ENCODE measurements around the gene TAS2R39.

DNA sequence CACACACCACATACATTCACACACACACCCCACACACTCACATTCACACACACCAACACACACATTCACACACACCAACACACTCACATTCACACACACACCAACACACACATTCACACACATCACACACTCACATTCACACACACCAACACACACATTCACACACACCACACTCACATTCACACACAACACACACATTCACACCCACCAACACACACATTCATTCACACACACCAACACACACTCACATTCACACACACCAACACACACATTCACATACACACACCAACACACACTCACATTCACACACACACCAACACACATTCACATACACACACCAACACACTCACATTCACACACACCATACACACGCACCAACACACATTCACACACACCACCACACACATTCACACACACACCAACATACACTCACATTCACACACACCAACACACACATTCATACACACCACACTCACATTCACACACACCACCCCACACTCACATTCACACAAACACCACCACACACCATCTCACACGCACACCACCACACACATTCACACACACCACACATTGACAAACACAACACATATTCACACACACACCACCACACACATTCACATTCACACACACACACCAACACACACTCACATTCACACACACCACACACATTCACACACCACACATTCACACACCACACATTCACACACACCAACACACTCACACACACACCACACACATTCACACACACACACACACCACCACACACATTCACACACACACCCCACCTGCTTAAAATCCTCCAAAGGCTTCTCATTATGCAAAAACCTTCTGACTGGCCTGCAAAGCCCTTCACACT, 47.6 kb downstream of the TAS2R39 start:
- no peak for TF ChIP-seq EZH2 (IDR thresholded peaks at IDR 0.05)
- TF ChIP-seq, protein P1, sequence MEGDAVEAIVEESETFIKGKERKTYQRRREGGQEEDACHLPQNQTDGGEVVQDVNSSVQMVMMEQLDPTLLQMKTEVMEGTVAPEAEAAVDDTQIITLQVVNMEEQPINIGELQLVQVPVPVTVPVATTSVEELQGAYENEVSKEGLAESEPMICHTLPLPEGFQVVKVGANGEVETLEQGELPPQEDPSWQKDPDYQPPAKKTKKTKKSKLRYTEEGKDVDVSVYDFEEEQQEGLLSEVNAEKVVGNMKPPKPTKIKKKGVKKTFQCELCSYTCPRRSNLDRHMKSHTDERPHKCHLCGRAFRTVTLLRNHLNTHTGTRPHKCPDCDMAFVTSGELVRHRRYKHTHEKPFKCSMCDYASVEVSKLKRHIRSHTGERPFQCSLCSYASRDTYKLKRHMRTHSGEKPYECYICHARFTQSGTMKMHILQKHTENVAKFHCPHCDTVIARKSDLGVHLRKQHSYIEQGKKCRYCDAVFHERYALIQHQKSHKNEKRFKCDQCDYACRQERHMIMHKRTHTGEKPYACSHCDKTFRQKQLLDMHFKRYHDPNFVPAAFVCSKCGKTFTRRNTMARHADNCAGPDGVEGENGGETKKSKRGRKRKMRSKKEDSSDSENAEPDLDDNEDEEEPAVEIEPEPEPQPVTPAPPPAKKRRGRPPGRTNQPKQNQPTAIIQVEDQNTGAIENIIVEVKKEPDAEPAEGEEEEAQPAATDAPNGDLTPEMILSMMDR (IDR thresholded peaks at IDR 0.05) = no peak
